ENCODE data around the gene LSM11. TPM values are rescaled to one million over a fixed set of nuclear protein-coding genes. Genes with fewer than 3 reads are reported as not detected.

The LSM11 gene
- polyA plus RNA-seq, 1 experiment = 2.4 TPM

GRCh38 chr5:157793301-157793700, 49.8 kb downstream of the LSM11 start:
- H3K27me3 ChIP-seq (ENCODE audit: control insufficient read depth, insufficient read depth, low read length) = no peaks in the 10 kb centered on the region
- DNase-seq (ENCODE audit: low read depth) = no peak
- H3K36me3 ChIP-seq (ENCODE audit: control insufficient read depth, insufficient read depth, low read length) = peaks cover 6% of the 10 kb centered on the region
- ChIA-PET CTCF (interaction anchor here (1.0 to 2.0 kb wide), 2 partner anchors 20 to 156 kb away, joined by 3 to 5 read pairs; no protein-coding TSS in a partner anchor), POLR2A (no interaction called here)
- no peak overlapping the region for H3K4me3 ChIP-seq (ENCODE audit: low read depth, low read length)
- no peak for TF ChIP-seq CTCF (IDR thresholded peaks at IDR 0.05; ENCODE audit: insufficient read depth, low read depth, low read length)

GRCh38 chr5:157799578-157799977, 56.1 kb downstream of the LSM11 start:
- no peak for TF ChIP-seq CTCF (IDR thresholded peaks at IDR 0.05; ENCODE audit: insufficient read depth, low read depth, low read length)
- ChIA-PET POLR2A (no interaction called here), CTCF (no interaction called here)
- Histone ChIP-seq H3K4me3 (ENCODE audit: low read depth, low read length) (no peak overlapping the region), H3K27me3 (ENCODE audit: control insufficient read depth, insufficient read depth, low read length) (no peaks in the 10 kb centered on the region), H3K36me3 (ENCODE audit: control insufficient read depth, insufficient read depth, low read length) (peaks cover 4% of the 10 kb centered on the region)
- DNase-seq (ENCODE audit: low read depth) = no peak

GRCh38 chr5:157800137-157800536, 56.6 kb downstream of the LSM11 start:
- no peak for TF ChIP-seq CTCF (IDR thresholded peaks at IDR 0.05; ENCODE audit: insufficient read depth, low read depth, low read length)
- Histone ChIP-seq H3K36me3 (ENCODE audit: control insufficient read depth, insufficient read depth, low read length) (peaks cover 4% of the 10 kb centered on the region), H3K27me3 (ENCODE audit: control insufficient read depth, insufficient read depth, low read length) (no peaks in the 10 kb centered on the region), H3K4me3 (ENCODE audit: low read depth, low read length) (no peak overlapping the region)
- POLR2A ChIA-PET = no interaction called here
- DNase-seq (ENCODE audit: low read depth) = no peak
- CTCF ChIA-PET = no interaction called here

GRCh38 chr5:157802736-157803135, 59.2 kb downstream of the LSM11 start:
- POLR2A ChIA-PET = no interaction called here
- CTCF ChIA-PET = interaction anchor here (1.8 kb wide), 1 partner anchor 193 kb away, joined by 5 read pairs; no protein-coding TSS in a partner anchor
- no peak for DNase-seq (ENCODE audit: low read depth)
- no peak for TF ChIP-seq CTCF (IDR thresholded peaks at IDR 0.05; ENCODE audit: insufficient read depth, low read depth, low read length)
- H3K27me3 ChIP-seq (ENCODE audit: control insufficient read depth, insufficient read depth, low read length) = no peaks in the 10 kb centered on the region
- H3K4me3 ChIP-seq (ENCODE audit: low read depth, low read length) = no peak overlapping the region
- H3K36me3 ChIP-seq (ENCODE audit: control insufficient read depth, insufficient read depth, low read length) = peaks cover 4% of the 10 kb centered on the region

- H3K27me3 ChIP-seq (ENCODE audit: control insufficient read depth, insufficient read depth, low read length) = no peaks in the 10 kb centered on the region
- ChIA-PET CTCF (no interaction called here), POLR2A (no interaction called here)
- DNase-seq (ENCODE audit: low read depth) = no peak
- H3K36me3 ChIP-seq (ENCODE audit: control insufficient read depth, insufficient read depth, low read length) = peaks cover 5% of the 10 kb centered on the region
- no peak for TF ChIP-seq CTCF (IDR thresholded peaks at IDR 0.05; ENCODE audit: insufficient read depth, low read depth, low read length)
- H3K4me3 ChIP-seq (ENCODE audit: low read depth, low read length) = no peak overlapping the region
Measured at GRCh38 chr5:157808043-157808442, 64.5 kb downstream of the LSM11 start.

Small RNAs within 50 kb of the gene (small RNA-seq; reads per million reads assigned to genes)
- gene AC026407.1 (ENCODE audit: insufficient read length, low read depth, low replicate concordance) (not detected), gene RNU6-260P (ENCODE audit: insufficient read length, low read depth, low replicate concordance) (not detected)

Other genes starting within 250 kb of the LSM11 start
- 57.5 and 68.3 TPM in 2 replicates for gene ADAM19, start 167.9 kb upstream of the LSM11 start, polyA plus RNA-seq (2011; rRNA removed)
- 0.07 TPM in 2 replicates for gene SOX30, start 91.3 kb upstream of the LSM11 start, polyA plus RNA-seq (2011; rRNA removed)
- not detected in 2 replicates for gene C5orf52, start 72.2 kb upstream of the LSM11 start, polyA plus RNA-seq (2011; rRNA removed)
- gene THG1L, start 12.3 kb upstream of the LSM11 start, polyA plus RNA-seq (2011; rRNA removed) = 22.7 and 29.5 TPM in 2 replicates
- 93.2 and 164 TPM in 2 replicates for gene CLINT1, start 115.4 kb downstream of the LSM11 start, polyA plus RNA-seq (2011; rRNA removed)

All from BJ (cell line).